ENCODE data around the gene KCNT2.
"Not testable (repeated sequence)": the region's sequence is repeated elsewhere in the genome, so short reads cannot be mapped to it uniquely, and the experiment has no call there.

KCNT2 gene

DNA sequence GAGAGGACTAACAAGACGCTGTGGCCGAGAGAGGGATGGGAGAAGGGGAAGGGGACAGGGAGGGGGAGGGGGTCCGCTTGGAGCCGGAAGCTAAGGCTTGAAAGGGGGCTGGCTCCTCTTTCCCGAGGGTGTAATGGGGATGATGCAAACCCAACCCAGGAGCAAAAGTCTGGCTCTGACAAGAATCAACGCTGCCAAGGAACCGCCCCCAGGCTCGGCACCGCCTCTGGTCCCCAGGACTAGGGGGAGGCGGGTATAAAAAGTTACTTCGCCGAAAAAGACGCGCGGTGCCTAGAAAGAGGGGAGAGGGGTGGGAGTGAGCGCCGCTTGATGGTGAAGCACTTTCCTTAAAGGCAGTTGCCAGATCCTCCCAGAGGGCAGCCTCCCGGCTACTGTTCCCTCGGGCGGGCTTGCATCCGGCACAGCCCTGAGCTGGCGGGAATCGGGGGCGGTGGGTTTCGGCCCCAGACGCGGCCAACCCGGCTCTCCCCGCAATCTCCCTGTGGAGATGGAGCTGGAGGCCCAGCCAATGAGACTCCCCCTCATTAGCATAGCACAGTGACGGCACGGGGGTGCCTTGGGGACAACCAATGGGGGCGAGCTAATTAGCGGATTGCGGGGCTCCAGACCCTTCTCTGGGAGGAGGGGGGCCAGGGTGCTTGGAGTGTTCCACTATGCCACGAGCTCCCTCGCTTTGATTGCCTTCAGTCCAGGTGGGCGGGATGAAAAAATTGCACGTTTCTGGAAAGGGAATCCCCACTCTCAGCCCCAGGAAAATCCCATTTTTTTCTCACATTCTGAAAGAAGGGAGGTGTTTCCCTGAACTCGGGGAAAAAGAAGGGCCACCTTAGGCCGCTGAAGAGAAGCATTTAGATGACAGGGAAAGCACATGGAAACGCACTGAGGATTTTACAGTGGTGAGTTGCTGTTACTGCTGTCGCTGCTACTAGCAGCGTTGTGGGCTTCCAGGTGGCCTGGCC, at the start of gene KCNT2:
Gene KCNT2 (minus strand): TSS at position 51 of the 980 bp plus-strand sequence. CDS start 131 bp downstream, outside the sequence.
- no peak for DNase-seq (ENCODE audit: low read depth in 3 of 3)

DNA sequence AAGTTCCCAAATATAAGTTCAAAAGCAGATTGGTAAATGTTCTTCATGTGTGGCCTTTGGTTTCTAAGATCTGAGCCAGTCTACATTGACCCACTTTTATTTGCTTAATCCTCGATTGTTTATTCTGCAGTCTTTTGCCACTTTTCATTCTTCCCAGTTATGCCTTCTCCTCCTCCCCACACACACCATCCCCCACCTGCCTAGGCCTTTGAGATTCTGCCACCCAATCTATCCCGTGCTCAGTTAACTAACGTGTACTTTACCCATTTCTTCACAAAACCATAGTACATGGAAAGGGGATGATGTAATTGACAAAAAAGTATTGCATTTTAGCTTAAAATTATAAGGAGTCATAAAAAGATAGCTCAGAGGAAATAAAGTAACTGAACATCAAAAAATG, 47.3 kb upstream of the KCNT2 start:
- DNase-seq (ENCODE audit: low read depth in 3 of 3): no peak

DNA sequence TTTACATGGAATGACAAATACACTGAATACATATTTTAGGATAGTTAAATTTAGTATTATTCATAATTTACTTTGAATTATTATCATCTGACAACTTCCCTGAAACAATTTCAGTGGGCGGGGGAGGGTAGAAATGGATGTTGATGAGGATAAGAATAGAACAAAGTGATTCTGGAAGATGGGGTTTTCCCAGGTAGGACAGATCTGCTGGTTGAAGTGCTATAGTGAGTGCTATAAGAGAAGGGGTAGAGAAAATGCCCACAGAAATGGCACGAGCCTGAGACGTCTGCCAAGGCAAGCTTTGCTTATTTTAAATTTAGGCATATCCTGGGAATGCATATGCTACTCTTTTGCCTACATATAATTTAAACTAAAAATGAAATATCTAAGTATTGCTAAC, 46.8 kb upstream of the KCNT2 start:
- DNase-seq (ENCODE audit: low read depth in 3 of 3): no peak

DNA sequence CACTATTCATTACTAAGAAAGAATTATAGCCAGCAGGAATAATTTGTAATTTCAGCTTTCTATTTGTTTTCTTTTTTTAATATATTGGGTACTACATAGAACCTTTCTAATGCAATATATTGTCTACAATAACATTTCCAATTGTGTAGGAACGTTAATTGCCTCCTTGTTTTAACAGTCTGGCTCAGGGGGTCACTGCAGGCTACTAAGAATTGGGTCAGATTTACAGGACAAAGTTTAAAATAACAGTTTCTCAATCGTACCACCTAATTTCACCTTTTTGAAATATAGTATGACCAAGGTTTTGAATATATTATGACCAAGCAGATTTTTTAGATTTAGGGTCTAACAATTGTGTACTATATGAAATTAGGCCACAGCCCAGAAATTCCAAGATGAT, 46.0 kb upstream of the KCNT2 start:
- DNase-seq (ENCODE audit: low read depth in 3 of 3): no peak

DNA sequence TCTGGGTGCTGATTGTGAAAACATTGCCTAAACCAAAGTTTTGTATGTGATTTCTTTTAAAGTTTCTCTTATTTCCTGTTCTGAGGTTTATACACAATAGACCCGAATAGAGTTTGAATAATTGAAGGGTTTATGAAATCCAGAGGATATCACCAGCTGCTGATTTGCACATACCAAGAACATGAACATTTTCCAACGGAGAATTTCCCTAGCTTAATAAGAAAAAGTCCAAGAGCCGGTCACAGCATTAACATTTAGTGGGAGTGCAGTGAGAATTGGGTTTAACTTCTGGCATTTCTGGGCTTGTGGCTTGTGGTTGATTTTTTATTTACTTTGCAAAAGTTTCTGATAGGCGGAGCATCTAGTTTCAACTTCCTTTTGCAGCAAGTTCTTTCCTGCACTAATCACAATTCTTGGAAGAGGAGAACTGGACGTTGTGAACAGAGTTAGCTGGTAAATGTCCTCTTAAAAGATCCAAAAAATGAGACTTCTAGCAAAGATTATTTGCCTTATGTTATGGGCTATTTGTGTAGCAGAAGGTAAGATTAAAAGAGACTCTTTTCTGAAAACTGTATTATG, 43.5 kb upstream of the KCNT2 start, which contains the start of gene CFH:
Gene CFH (plus strand): TSS at position 407 of the 579 bp plus-strand sequence. CDS start 75 bp downstream, at position 482.
- no peak for DNase-seq (ENCODE audit: low read depth in 3 of 3)

DNA sequence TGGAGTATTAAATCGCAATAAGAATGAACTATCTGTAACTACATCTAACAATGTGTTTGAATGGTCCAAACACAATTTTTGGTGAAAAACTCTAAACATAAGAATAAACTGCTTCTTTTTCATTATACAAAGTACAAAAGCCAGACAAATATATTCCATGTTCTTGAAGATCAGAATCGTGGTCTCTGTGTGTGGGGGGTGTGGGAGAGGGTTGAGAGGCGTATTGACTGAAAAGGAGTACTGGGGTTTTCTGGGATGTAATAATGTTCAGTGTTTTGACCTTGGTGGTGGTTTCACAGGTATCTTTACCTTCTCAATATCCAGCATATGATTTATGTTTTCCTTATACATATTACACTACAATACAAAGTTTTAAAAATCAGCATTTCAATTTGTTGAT, 42.8 kb upstream of the KCNT2 start:
- DNase-seq (ENCODE audit: low read depth in 3 of 3): no peak

DNA sequence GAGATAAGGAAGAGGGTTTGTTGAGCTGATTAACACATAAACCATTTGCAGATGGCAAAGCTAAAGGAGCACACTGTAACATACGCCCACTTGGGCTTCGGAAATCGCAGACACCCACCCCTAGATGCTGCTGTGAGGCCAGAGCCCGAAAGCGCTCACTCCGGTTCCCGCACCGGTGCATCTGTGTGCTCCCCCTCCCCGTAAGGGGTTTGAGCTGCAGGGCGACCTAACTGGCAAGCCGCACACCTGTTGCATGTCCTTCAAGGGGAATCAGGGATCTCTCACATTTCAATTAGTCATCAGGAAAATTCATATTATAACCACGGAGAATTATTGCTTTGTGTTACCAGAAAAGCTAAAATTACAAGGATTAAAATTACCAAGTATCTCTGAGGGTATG, 42.2 kb upstream of the KCNT2 start:
- DNase-seq (ENCODE audit: low read depth in 3 of 3): no peak

DNA sequence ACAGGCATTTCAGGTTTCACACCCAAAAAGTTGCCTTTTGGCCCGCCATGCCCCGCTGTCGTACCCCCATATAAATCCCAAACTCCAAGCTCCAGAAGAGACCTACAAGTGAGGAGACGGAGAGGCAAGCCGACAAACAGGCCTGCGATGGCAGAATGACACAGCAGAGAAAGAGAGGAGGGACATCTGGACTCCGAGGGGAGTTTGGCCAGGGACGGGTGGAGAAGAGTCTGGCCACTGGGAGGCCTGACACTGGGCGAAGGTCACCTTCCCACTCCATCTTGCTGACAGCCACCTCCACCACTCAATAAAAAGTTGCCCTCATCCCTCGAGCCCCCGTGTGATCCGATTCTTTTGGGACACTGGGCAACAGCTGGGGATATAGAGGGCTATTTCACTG, 41.8 kb upstream of the KCNT2 start:
- DNase-seq (ENCODE audit: low read depth in 3 of 3): no peak

DNA sequence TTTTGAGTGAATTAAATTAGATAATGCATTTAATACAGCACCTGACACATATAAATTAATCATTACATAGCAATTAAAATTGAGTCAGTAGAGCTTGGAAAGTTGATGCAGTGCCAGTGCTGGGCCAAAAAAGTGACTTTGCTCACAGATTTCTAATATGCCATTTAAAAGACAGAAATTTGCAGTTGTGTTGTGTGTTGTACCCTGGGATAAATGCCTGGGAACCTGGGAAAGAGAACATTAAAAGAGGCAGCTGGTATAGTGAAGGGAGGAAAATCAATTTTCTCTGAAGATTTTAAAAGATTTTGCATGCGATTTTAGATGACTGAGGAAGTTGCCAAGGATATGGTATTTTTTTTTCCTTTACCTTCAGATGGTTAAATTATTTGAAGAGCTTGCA, 32.7 kb upstream of the KCNT2 start:
- DNase-seq (ENCODE audit: low read depth in 3 of 3): no peak

DNA sequence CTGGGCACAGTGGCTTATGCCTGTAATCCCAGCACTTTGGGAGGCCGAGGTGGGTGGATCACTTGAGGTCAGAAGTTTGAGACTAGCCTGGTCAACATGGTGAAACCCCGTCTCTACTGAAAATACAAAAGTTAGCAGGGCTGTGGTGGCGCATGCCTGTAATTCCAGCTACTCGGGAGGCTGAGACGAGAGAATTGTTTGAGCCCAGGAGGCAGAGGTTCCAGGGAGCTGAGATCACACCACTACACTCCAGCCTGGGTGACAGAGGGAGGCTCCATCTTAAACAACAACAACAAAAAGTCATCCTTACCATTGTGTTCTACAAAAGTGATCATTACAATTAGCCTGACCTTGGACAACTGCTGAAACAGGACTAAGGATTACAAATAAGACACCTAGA, 31.1 kb upstream of the KCNT2 start:
- not testable (repeated sequence) for DNase-seq (ENCODE audit: low read depth in 3 of 3)

DNA sequence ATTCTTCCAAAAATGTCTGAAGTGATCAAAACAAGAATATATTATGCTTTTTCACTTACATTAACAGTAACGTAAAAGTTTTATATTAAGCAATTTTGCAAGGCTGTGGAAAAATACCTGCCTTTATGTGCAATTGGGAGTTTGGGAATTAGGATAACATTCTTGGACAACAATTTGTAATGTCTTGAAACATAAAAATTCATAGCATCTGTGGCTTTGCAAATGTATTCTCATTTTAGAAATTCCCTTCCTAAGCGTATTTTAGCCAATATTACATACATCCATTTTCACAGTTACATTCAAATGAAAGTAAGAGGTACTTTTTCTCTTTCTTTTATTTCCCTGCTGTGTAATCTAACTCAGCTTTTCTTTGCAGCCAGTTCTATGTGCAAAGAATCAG, 30.2 kb upstream of the KCNT2 start:
- DNase-seq (ENCODE audit: low read depth in 3 of 3): no peak

DNA sequence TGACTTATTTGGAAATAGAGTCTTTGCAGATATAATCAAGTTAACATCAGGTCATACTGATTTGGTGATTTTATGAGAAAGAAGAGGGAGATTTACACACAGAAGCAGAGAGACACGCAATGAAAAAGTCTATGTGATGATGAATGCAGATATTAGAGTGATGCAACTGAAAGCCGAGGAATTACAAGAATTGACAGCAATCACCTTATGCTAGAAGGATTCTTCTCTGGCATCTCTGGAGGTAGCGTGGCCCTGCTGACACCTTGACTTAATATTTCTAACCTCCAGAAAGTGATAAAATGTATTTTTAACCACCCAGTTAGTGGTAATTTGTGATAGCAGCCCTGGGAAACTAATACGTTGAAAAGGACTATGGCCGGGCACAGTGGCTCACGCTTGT, 29.4 kb upstream of the KCNT2 start:
- DNase-seq (ENCODE audit: low read depth in 3 of 3): no peak

DNA sequence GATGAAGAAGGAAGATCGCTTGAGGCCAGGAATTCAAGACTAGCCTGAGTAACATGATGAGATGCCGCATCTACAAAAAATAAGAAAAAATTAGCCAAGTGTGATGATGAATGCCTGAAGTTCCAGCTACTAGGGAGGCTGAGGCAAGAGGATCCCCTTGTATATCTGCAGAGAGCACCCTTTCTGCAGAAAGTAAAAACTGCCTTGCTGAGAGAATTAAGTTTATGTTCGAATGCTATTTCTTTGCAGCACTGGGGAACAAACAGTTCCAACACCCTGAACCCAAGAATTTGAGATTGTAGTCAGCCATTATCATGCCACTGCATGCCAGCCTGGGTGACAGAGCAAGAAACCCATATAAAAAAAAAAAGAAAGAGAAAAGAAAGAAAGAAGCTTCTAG, 20.6 kb upstream of the KCNT2 start:
- DNase-seq (ENCODE audit: low read depth in 3 of 3): no peak

DNA sequence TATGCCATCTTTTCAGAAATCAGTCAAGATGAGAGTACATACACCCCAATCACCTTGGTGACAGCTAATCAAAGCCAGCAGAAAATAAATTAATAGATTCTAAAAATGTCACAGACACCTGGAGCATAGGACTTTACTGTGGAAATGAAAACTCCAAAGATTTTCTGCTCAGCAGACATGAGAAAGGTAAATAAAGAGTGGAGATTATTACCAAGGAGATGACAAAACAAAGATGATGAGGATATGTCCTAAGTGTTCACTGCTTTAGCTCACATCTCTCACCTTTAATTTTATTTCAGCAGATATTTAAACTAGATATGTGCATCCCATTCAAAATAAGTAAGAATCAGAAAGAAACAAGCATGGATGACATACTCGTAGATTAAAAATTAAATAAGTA, 14.8 kb upstream of the KCNT2 start:
- no peak for DNase-seq (ENCODE audit: low read depth in 3 of 3)

DNA sequence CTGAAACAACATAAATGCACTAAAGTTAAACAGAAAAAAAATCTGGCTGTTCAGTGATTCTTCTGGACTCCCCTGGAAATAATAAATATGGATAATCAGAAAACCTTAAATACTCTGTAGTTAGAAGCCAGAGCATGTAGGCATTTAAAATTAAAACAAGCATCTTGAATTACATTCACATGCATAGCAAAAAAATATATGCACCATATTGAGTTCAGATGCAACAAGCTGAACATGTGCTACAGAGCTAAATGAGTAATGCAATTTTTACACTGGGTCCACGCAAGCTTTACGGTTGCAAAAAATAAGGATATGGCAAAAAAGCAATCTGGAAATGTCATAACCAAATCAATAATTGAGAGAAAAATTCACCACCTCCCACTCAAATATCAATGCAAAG, 11.5 kb upstream of the KCNT2 start:
- DNase-seq (ENCODE audit: low read depth in 3 of 3): no peak

DNA sequence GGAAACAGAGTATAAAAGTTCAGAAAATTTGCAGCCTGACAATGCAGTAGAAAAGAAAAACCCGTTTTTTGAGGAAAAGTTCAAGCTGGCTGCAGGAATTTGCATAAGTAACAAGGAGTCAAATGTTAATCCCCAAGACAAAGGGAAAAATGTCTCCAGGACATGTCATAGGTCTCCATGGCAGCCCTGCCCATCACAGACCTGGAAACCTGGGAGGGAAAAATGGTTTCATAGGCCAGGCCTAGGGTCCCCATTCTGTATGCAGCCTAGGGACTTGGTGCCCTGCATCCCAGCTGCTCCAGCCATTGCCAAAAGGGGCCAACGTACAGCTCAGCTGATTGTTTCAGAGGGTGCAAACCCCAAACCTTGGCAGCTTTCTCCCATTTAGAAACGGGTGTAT, 3.6 kb upstream of the KCNT2 start:
- no peak for DNase-seq (ENCODE audit: low read depth in 3 of 3)

DNA sequence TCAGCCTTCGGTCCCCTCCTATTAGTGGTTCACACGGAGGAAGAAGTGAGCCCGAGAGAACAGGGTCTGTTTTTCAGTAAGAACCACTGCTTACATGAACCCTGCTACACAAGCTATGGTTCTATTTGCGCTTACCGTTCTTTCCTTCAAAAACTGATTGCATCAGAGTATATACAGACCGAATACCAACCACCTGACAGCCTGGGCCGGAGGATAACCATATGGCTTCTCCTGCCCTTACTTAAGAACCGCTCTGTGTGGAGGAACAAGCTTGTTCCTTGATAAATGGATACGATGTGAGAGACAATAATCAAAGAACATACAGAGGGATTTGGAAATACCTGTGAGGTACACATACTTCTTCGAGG, 1.1 kb upstream of the KCNT2 start:
- no peak for DNase-seq (ENCODE audit: low read depth in 3 of 3)

DNA sequence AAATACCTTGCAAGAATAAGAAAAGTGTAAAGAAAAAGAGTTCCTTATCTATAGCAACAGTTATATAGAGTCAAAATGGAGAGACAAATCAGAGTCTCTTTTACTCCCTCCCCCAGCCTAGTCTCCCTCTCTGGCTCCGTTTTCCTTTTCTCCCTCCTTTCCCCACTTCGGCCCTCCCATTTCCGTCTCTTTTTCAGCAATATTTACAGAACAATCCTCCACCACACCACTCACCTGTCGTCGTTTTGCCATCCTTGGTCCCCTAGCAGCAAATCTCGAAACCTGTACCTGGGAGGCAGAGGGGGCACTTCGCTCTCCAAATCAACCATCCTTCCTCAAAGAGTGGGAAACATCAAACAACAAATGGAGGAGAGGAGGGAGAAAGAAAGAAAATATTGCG, 259 bp downstream of the KCNT2 start:
- DNase-seq (ENCODE audit: low read depth in 3 of 3): no peak

DNA sequence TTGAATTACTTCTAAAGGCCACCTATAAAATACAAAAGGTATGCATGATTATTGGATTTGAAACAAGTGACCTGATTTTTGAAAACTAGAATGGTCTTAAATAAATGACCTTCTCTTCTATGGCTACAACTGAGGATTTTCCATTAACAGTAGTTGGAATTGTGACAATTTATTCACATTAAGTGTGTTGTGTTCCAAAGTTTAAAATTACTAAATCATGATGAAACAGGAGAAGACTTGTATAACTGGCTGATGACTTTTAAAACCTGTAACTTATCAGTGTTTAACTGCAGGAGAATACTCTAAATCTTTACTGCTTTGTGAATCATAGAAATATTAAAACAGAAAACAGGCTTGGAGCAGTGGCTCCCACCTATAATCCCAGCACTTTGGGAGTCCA, 4.6 kb downstream of the KCNT2 start:
- DNase-seq (ENCODE audit: low read depth in 3 of 3): no peak

DNA sequence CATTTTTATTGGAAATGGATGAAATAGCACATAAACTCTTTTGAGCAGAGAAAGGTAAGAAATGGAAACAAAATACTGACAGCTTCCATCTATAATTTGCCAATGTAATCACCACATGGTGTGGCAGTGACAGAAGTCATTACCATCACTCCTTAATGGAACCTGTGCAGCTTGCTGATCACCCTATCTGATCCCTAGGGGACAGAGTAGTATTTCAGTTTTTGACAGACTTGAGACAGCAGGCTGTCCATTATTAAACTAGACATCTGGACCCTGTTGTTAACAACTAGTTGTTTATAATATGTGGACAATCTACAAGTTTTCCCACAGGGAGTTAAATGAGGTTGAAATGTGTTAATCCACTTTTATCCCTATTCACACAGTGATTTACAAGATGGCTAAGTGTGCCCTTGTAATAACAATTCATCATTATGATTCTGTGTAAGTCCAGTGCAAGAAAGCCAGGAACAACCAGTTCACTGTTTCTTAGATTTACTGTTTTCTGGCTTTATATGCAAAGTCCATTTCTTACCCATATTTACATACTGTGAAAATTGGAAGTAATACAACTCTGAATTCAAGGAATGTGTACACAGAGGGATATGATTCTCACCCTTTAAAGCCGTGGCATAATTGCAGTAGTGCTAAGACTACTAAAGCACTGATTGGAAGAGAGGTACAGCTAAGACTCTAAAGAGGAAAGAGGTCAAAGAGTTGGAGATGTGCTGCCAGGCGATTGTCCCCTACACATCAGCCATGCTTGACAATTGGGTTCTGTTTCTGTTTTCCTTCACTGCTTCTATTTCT, 9.1 kb downstream of the KCNT2 start:
- no peak for DNase-seq (ENCODE audit: low read depth in 3 of 3)

DNA sequence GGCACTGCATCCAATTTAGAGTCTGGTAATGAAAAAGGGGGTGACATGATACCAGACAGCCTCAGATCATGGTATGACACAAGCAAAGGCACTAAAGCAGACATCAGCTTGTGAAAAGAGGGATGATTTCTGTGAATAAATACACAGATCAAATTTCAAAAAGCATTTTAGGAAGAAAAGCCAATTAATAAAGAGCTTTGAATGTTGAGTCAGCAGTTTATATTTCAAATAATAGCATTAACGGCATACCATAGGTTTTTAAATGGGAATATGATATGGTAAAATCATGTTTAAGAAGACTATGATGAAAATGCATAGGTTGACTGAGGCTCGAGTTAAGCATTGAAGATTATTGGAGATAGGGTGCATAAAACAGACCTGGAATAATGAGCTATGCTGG, 13.5 kb downstream of the KCNT2 start:
- DNase-seq (ENCODE audit: low read depth in 3 of 3): no peak

DNA sequence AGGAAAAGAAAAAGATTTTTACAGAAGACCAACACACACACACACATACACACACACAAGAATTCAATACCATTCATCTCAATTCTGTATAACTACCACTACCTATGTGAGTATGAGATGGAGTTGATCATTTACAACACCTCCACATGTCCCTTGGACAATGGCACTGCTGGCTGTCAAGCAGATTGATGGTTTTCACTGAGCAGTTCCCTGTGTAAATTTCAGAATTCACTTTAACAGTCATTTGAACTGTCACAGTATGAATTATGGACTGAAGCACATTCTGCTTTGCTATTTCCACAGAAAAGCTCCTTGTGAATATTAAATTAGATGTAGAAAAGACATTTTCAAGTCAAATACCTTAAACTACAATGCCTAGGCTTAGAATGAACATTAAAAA, 14.3 kb downstream of the KCNT2 start:
- DNase-seq (ENCODE audit: low read depth in 3 of 3): no peak

DNA sequence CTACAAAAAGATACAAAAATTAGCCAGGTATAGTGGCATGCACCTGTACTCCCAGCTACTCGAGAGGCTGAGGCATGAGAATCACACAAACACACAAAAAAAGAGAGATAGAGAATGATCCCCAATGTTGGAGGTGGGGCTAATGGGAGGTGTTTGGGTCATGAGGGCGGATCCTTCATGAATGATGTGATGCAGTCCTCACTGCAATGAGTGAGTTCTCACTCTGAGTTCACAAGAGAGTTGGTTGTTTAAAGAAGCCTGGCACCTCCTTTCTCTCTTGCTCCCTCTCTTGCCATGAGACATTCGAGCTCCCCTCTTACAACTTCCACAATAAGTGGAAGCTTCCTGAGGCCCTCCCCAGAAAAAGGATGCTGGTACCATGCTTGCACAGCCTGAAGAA, 17.3 kb downstream of the KCNT2 start:
- DNase-seq (ENCODE audit: low read depth in 3 of 3): no peak
